ENCODE results near the gene SYNJ2.

Gene SYNJ2

DNA sequence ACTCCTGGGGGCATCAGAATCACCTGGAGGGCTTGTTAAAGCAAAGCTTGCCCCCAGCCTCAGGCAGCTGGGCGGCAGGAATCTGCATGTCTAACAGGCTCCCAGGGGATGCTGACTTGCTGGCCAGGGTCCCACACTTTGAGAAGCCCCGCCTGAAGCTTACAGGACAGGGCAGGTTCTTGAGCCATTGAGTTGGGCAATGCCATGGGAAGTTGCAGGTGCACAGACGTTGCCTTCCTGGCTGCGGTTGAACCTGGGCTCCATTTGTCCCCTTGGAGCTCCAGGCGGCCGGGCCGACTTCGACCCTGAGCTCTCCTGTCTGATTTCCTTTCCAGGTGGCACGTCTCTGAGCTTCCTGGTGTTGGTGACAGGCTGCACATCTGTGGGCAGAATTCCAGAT lies 46.8 kb downstream of the SYNJ2 start:
- DNase-seq = no peak

GRCh38 chr6:158028876-158029275 lies 47.2 kb downstream of the SYNJ2 start:
- no peak for DNase-seq

GRCh38 chr6:158029668-158030230 lies 48.1 kb downstream of the SYNJ2 start:
- no peak for DNase-seq

- no peak for DNase-seq
Observed at GRCh38 chr6:158030380-158031300, 49.0 kb downstream of the SYNJ2 start.

- peak; percentile 94 for DNase-seq
Observed at GRCh38 chr6:158031381-158032353, 50.0 kb downstream of the SYNJ2 start.

DNA sequence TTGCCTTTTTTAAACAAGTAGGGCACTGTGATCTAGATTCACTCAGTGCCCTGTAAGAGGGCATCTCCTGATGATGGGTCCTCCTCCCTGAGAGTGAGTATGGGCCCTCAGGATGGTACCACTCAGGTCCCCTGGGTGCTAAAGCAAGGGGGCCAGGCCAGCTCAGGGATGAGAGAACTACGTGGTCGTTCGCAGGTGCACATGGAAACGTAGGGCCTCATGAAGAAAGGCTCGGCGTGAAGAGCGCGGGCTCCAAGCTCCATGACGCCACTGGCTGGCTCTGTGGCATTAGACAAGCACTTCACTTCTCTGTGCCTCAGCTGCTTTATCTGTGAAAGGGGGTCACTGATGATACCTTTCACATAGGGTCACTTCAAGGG lies 50.7 kb downstream of the SYNJ2 start:
- no peak for DNase-seq

- DNase-seq = no peak
Observed at GRCh38 chr6:158033077-158033750, 51.6 kb downstream of the SYNJ2 start.

DNA sequence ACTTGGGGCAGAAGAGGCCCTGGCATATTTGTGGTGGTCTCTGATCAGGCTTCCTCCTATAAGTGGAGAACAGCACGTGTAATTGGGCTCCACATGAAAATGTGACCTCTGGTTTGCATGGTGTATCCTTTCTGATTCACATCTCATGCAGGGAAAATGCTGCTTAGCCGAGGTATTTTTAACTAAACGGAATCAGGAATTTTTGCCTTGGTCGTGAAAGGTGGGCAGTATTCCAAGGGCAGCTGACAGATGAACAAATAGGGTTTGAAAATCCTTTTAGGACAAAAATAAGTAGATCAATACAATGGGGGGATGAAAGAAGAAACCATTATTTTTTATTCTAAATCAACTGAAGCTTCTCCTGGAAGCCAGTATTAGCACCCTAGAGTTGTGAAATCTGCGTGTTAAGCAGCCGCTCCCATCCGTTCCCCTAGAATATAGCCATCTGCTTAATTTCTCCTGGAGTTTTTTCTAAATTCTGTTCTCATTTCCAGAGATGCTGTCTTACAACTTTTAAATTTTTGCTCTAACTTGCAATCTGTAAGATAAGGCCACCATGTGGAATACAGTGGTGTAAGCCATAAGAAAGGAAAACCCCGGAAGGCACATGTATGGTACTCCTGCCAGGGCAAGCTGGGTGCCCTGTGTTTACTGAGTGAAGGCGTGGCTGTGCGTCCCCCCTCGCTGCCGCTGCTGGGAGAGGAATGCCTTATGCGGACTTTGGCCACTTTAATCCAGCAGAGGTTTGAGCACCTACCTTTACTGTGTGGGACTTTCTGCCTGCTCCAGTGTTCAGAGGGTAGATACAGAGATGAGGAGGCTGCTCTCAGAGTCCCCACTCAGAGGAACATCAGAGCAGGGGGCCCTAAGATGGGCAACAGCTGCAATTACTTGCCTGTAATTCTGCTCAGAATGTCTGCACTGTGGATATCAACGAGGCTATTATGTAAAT lies 52.4 kb downstream of the SYNJ2 start:
- peak; percentile 20 for DNase-seq

DNA sequence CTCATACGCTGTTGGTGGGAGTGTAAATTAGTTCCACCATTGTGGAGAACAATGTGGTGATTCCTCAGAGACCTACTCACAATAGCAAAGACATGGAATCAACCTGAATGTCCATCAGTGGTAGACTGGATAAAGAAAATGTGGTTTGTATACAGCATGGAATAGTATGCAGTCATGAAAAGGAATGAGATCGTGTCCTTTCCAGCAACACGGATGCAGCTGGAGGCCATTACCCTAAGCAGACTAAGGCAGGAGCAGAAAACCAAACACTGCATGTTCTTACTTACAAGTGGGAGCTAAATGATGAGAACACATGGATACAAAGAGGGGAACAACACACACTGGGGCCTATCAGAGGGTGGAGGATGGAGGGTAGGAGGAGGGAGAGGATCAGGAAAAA lies 54.6 kb downstream of the SYNJ2 start:
- no peak for DNase-seq

DNA sequence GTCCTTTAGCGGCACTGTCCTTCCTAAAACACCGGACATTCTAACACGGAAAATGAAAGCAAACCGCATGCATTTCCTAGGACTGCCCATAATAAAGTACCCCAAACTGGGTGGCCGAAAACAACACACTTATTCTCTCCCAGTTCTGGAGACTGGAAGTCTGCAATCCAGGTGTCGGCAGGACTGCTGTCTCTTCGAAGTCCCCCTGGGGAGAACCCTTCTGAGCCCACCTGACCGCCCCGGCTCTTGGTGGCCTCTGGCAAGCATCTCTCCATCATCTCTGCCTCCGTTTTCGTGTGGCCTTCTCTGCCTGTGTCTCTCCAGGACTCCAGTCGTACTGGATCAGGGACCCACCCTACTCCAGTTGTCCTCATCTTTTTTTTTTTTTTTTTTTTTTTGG lies 55.4 kb downstream of the SYNJ2 start:
- no peak for DNase-seq

DNA sequence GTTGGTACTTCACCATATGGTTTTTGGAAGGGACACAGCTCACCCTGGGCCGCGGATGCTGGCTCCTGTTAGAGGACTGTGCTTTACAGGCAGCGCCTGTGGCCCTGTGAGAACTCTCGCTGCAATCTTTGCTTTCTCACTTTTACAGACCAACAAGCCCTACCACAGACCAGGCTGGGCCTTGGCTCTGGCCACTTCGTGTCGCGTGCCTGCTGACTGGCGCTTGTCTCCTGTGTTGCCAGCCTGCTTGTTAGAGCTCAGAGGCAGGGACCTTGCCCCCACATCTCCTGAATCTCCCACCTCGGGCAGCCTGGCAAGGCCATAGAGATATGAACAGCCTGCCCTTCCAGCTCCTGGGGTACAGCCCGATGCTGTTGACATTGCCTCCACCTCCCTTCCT lies 56.1 kb downstream of the SYNJ2 start:
- DNase-seq = no peak

GRCh38 chr6:158038291-158039177 lies 56.9 kb downstream of the SYNJ2 start:
- DNase-seq = no peak

GRCh38 chr6:158039178-158039557 lies 57.5 kb downstream of the SYNJ2 start:
- peak; percentile 72 for DNase-seq

- peak; percentile 67 for DNase-seq
Observed at GRCh38 chr6:158039571-158040050, 57.9 kb downstream of the SYNJ2 start.

DNA sequence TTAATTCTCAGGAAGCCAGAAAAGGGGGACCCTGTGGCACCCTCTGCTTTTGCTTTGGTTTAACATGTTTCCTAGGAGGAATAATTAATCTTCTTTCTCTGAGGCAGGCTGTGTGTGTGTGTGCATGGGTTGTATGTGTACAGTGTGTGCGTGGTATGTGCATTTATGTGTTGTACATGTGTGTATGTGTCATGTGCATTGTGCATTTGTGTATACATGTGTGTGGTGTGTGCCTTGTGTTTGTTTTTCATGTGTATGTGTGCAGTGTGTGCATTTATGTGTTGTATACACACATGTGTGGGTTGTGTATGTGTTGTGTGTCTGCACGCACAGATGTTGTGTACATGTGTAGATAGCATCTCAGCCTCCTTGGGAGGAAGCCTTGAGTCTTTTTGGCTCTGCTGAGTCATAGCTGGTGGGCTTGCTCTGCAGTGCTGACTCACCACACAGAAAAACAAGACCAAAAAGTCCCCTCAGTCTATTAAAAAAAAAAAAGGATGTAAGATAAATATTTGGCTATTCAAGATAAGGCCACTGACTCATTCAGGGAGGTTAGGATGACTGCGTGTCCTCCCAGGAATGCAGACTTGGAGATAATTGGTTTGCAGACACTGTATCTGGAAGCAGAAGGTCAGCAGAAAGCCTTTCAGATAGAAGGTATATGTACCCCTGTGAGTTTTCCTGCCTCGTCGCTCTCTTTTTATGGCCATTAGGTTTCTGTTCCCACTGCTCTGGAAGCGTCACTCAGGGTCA lies 58.6 kb downstream of the SYNJ2 start:
- DNase-seq = peak; percentile 99

- DNase-seq = peak; percentile 71
Observed at GRCh38 chr6:158040804-158041347, 59.2 kb downstream of the SYNJ2 start.

GRCh38 chr6:158041370-158041769 lies 59.7 kb downstream of the SYNJ2 start:
- peak; percentile 49 for DNase-seq

GRCh38 chr6:158041788-158042187 lies 60.1 kb downstream of the SYNJ2 start:
- no peak for DNase-seq

- DNase-seq = peak; percentile 83
Observed at GRCh38 chr6:158042245-158042798, 60.7 kb downstream of the SYNJ2 start.
